MM.1S (cell line): ENCODE data around the gene ADAP1.

Source experiments
- EZH2 ChIP-seq: fragments of 300-600 bp; sonication (generic); optimal IDR thresholded peaks from 2 replicates; pipeline ENCODE3; 2017; ENCODE audit warnings: low read depth, mild to moderate bottlenecking, antibody characterized with exemption, low read length, mixed read lengths
- TF ChIP-seq, protein P1 (sequence below): fragments of 300-600 bp; sonication (generic); IDR thresholded peaks from 2 replicates; pipeline ENCODE4 v1.5.1; 2016; ENCODE audit warnings: antibody characterized with exemption, low read length, mixed read lengths

GRCh38 chr7:991729-992656, 37.5 kb upstream of the ADAP1 start:
- TF ChIP-seq, protein P1, sequence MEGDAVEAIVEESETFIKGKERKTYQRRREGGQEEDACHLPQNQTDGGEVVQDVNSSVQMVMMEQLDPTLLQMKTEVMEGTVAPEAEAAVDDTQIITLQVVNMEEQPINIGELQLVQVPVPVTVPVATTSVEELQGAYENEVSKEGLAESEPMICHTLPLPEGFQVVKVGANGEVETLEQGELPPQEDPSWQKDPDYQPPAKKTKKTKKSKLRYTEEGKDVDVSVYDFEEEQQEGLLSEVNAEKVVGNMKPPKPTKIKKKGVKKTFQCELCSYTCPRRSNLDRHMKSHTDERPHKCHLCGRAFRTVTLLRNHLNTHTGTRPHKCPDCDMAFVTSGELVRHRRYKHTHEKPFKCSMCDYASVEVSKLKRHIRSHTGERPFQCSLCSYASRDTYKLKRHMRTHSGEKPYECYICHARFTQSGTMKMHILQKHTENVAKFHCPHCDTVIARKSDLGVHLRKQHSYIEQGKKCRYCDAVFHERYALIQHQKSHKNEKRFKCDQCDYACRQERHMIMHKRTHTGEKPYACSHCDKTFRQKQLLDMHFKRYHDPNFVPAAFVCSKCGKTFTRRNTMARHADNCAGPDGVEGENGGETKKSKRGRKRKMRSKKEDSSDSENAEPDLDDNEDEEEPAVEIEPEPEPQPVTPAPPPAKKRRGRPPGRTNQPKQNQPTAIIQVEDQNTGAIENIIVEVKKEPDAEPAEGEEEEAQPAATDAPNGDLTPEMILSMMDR, result no peak
- TF ChIP-seq EZH2, result no peak
